ENCODE measurements around the gene EIPR1.

GRCh38 chr2:3199627-3200345 is 177.8 kb downstream of the EIPR1 start:
- TF ChIP-seq BACH2 (CRISPR knock-in tag; IDR thresholded peaks at IDR 0.05; ENCODE audit: borderline replicate concordance) (no peak), TCF4 (CRISPR knock-in tag; IDR thresholded peaks at IDR 0.05; ENCODE audit: borderline replicate concordance) (no peak), PATZ1 (CRISPR knock-in tag; IDR thresholded peaks at IDR 0.05; ENCODE audit: borderline replicate concordance) (no peak), POU6F1 (CRISPR knock-in tag; IDR thresholded peaks at IDR 0.05; ENCODE audit: borderline replicate concordance, low read depth) (no peak)
